Fibroblast of pulmonary artery (primary cell): Measurements from ENCODE around the gene C14orf93.

ENCODE experiments used
- DNase-seq: peaks from one replicate; pipeline ENCODE4 v3.0.0-alpha.2; 2010; ENCODE audit warnings: low read depth
- H3K4me3 ChIP-seq: replicated peaks from 2 replicates; pipeline ENCODE4 v1.5.1; 2011; ENCODE audit warnings: low read depth, mild to moderate bottlenecking, control low read depth, low read length, moderate library complexity
- CTCF ChIP-seq: IDR thresholded peaks from 2 replicates; pipeline ENCODE4 v1.5.1; 2011; ENCODE audit warnings: mild to moderate bottlenecking, control low read depth, low read length, inconsistent platforms; ENCODE audit errors: missing control alignments

The C14orf93 gene

GRCh38 chr14:23055621-23056144 lies 45.7 kb upstream of the C14orf93 start:
- no peak for TF ChIP-seq CTCF
- no peak overlapping the region for H3K4me3 ChIP-seq
- DNase-seq, result no peak

- no peak for DNase-seq
- no peak for TF ChIP-seq CTCF
- no peak overlapping the region for H3K4me3 ChIP-seq
Measured at GRCh38 chr14:23055147-23055550, 45.2 kb upstream of the C14orf93 start.

GRCh38 chr14:23054000-23054811 lies 44.3 kb upstream of the C14orf93 start:
- H3K4me3 ChIP-seq, result no peak overlapping the region
- peak; percentile 29 for TF ChIP-seq CTCF
- DNase-seq, result no peak

GRCh38 chr14:23053426-23053825 lies 43.5 kb upstream of the C14orf93 start:
- DNase-seq, result no peak
- H3K4me3 ChIP-seq, result no peak overlapping the region
- no peak for TF ChIP-seq CTCF

- DNase-seq, result no peak
- H3K4me3 ChIP-seq, result no peak overlapping the region
- no peak for TF ChIP-seq CTCF
Measured at GRCh38 chr14:23052671-23053070, 42.7 kb upstream of the C14orf93 start.

- peak; percentile 31 for TF ChIP-seq CTCF
- no peak overlapping the region for H3K4me3 ChIP-seq
- no peak for DNase-seq
Measured at GRCh38 chr14:23052182-23052623, 42.3 kb upstream of the C14orf93 start.
